C4-2B (cell line): ENCODE results near the gene ASXL1.

ENCODE experiments used
- H3K27ac ChIP-seq: fragments of 450-650 bp; 2 replicates; pipeline ENCODE4 v1.5.1; 2017
- ZFX ChIP-seq: fragments of 450-650 bp; IDR thresholded peaks from 2 replicates; pipeline ENCODE4 v1.6.1; 2017
- TF ChIP-seq, protein P1 (sequence below): fragments of 450-650 bp; conservative IDR thresholded peaks from 2 replicates; pipeline ENCODE4 v1.5.1; 2017; ENCODE audit warnings: mild to moderate bottlenecking

Gene ASXL1

GRCh38 chr20:32460231-32460630, 102.1 kb downstream of the ASXL1 start:
- no peak for TF ChIP-seq ZFX
- TF ChIP-seq, protein P1, sequence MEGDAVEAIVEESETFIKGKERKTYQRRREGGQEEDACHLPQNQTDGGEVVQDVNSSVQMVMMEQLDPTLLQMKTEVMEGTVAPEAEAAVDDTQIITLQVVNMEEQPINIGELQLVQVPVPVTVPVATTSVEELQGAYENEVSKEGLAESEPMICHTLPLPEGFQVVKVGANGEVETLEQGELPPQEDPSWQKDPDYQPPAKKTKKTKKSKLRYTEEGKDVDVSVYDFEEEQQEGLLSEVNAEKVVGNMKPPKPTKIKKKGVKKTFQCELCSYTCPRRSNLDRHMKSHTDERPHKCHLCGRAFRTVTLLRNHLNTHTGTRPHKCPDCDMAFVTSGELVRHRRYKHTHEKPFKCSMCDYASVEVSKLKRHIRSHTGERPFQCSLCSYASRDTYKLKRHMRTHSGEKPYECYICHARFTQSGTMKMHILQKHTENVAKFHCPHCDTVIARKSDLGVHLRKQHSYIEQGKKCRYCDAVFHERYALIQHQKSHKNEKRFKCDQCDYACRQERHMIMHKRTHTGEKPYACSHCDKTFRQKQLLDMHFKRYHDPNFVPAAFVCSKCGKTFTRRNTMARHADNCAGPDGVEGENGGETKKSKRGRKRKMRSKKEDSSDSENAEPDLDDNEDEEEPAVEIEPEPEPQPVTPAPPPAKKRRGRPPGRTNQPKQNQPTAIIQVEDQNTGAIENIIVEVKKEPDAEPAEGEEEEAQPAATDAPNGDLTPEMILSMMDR, result no peak

DNA sequence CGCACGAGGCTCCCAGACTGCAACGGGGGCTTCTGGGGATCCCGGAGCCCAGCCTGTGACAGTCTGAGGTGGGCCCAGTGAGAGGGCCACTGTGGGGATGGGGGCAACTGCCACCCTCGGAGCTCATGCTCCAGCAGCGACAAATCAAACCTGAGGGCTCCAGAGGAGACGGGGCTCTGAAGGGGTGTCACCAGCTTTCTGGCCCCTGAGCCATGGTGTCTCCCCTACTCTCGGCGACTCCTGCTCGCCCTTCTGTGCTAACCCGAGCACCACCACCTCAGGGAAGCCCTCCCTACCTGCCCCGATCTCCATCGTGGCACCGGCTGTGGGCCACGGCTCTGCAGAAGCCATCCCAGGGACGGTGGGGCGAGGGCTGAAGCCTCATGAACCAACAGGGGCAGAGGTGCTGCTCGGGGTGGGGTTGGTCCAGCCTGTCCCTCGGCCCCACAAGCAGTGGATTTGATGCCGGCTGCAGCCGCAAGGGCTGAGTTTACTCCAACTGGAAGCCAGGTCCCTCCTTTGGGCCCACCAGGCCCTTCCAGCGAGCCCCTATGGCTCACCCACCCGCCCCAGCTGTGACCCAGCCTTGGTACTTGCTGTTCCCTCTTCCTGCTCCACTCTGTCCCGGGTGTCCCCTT, 102.7 kb downstream of the ASXL1 start:
- H3K27ac ChIP-seq, result no peak overlapping the region
- no peak for TF ChIP-seq ZFX
- TF ChIP-seq, protein P1, result no peak

More at GRCh38 chr20:32460231-32460630, 102.1 kb downstream of the ASXL1 start:
- H3K27ac ChIP-seq, result no peak overlapping the region

GRCh38 chr20:32461836-32462600, 103.9 kb downstream of the ASXL1 start:
- no peak overlapping the region for H3K27ac ChIP-seq
- TF ChIP-seq, protein P1, result no peak
- TF ChIP-seq ZFX, result no peak

GRCh38 chr20:32462900-32463641, 104.9 kb downstream of the ASXL1 start:
- TF ChIP-seq, protein P1, result no peak
- no peak for TF ChIP-seq ZFX
- H3K27ac ChIP-seq, result no peak overlapping the region

DNA sequence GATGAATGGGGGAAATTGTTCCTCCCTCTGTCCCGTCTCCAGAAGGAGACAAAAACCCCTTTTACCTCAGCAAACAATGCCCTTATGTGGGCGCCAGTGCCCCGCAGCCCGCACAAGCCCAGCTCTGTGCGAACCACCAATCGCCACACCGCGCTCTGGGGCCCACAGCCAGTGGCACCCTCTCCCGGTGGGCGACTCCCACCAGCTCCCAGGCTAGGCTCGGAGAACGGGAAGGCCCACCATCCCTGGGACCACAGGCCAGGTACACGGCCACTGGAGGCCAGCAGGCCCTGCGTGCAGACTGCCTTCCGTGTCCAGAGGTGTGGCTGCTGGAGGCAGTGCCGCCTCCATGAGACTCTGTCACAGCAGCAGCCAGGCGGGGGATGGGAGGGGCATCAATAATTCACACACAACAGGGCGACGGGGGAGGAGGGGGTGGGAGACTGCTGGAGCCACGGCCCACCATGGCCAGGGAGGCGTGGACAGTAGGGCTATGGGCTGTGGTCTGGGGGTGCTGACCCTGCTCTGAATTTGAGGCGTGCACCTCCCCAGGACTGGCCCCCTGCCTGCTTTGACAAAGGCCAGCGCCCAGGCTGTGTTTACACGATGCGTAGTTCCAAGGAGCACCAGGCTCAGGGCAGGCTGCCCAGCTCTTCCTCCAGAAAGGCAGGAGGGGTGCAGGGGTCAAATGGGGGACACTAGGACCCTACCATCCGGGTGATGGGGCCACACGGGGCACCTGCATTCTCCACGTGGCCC, 105.7 kb downstream of the ASXL1 start:
- H3K27ac ChIP-seq, result no peak overlapping the region
- no peak for TF ChIP-seq ZFX
- TF ChIP-seq, protein P1, result no peak

DNA sequence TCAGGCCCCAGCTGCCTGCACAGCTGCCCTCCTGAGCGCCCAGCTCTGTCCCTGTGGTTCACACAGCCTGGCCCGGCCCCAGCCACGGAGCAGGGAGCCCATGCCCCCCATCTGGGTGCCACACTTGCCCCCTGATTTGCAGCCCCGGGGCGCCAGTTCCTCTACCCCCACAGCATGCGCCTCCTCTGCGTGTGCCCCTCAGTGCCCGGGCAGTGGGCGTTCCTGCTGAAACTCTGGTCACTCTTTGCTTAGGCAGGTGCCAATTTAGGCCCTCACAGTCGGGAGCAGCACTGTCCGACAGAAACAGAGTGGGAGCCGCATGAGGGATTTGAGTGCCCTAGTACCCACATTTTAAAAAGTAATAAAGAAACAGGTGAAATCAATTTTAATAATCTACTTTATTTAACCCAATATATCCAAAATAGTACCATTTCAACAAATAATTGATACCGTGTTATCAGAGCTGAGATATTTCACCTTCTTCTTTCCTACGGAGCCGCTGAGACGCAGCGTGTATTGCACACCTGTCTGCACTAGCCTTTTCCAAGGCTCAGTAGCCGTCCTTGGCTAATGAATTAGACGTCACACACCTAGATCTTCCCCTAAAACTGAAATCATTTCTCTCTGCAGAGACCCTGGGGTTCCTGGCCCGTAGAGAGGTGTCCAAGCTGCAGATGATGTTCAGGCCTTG, 106.4 kb downstream of the ASXL1 start:
- H3K27ac ChIP-seq, result no peak overlapping the region
- no peak for TF ChIP-seq ZFX
- TF ChIP-seq, protein P1, result no peak
